Chondrocyte (in vitro differentiated cells): ENCODE measurements around the gene ATP11A. TPM values are rescaled to one million over a fixed set of nuclear protein-coding genes. Genes with fewer than 3 reads are reported as not detected.

Experiments
- DNase-seq: peaks from one replicate; pipeline ENCODE4 v3.0.0; 2021; ENCODE audit warnings: mixed read lengths, low spot score
- H3K27ac Mint-ChIP-seq: one replicate; pipeline ENCODE4 v1.8.0; 2021; ENCODE audit warnings: mild to moderate bottlenecking, moderate library complexity, mixed read lengths; ENCODE audit not compliant: unreplicated experiment
- H3K27me3 Mint-ChIP-seq: 2 replicates; pipeline ENCODE4 v1.8.0; 2021; ENCODE audit warnings: low read depth, mixed read lengths
- H3K36me3 Mint-ChIP-seq: 2 replicates; pipeline ENCODE4 v1.8.0; 2021; ENCODE audit warnings: low read depth, mixed read lengths
- H3K4me1 Mint-ChIP-seq: 2 replicates; pipeline ENCODE4 v1.8.0; 2021; ENCODE audit warnings: low read depth, mild to moderate bottlenecking, mixed read lengths
- H3K4me3 Mint-ChIP-seq: one replicate; pipeline ENCODE4 v1.8.0; 2021; ENCODE audit warnings: mild to moderate bottlenecking, moderate library complexity, mixed read lengths; ENCODE audit not compliant: unreplicated experiment
- H3K9me3 Mint-ChIP-seq: 2 replicates; pipeline ENCODE4 v1.8.0; 2021; ENCODE audit warnings: low read depth, mixed read lengths
- CTCF ChIP-seq: fragments of 200-600 bp; sonication (generic); IDR thresholded peaks from 2 replicates; pipeline ENCODE4 v1.5.0; 2021; ENCODE audit warnings: antibody characterized with exemption, mild to moderate bottlenecking, moderate library complexity
- total RNA-seq: library from RNA; stranded (reverse); gene quantifications from 3 replicates; pipeline ENCODE4 v1.2.1, GENCODE V29; 2021

The ATP11A gene
- total RNA-seq, 1 donor from 2014 or later = 13.1 TPM

DNA sequence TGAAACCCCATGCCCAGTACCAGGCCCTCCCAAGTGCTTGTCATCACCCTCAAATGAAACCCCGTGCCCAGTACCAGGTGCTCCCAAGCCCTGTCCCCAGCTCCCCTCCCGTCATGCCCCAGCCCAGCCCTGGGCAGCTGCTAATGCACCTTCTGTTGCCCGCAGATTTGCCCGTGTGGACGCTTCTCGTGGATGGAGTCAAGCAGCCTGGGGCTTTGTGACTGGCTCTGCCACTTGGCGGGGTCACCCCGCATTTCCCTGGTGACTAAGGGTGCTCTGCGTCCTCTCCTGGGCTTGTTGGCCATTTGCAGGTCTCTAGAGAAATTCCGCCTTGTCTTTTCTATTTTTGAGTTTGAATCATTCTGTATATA lies 82.7 kb downstream of the ATP11A start:
- Mint-ChIP-seq H3K27ac (no peak overlapping the region), H3K4me1 (no peaks in the 10 kb centered on the region)
- DNase-seq = no peak

GRCh38 chr13:112772929-112773328 lies 83.1 kb downstream of the ATP11A start:
- Mint-ChIP-seq H3K9me3 (no peaks in the 10 kb centered on the region), H3K4me1 (no peaks in the 10 kb centered on the region), H3K27me3 (peaks cover 2% of the 10 kb centered on the region), H3K36me3 (no peaks in the 10 kb centered on the region), H3K4me3 (no peak overlapping the region), H3K27ac (no peak overlapping the region)
- no peak for TF ChIP-seq CTCF
- no peak for DNase-seq

More for the DNA sequence above, 82.7 kb downstream of the ATP11A start:
- no peaks in the 10 kb centered on the region for H3K36me3 Mint-ChIP-seq
- no peaks in the 10 kb centered on the region for H3K9me3 Mint-ChIP-seq
- no peak for TF ChIP-seq CTCF
- no peak overlapping the region for H3K4me3 Mint-ChIP-seq
- H3K27me3 Mint-ChIP-seq = peaks cover 2% of the 10 kb centered on the region

GRCh38 chr13:112773601-112774447 lies 84.0 kb downstream of the ATP11A start:
- TF ChIP-seq CTCF = no peak
- DNase-seq = no peak
- Mint-ChIP-seq H3K4me1 (no peaks in the 10 kb centered on the region), H3K9me3 (no peaks in the 10 kb centered on the region), H3K27me3 (peaks cover 2% of the 10 kb centered on the region), H3K4me3 (no peak overlapping the region), H3K36me3 (no peaks in the 10 kb centered on the region), H3K27ac (no peak overlapping the region)

- no peak for TF ChIP-seq CTCF
- no peak for DNase-seq
- Mint-ChIP-seq H3K4me3 (no peak overlapping the region), H3K27me3 (peaks cover under 1% of the 10 kb centered on the region), H3K27ac (no peak overlapping the region), H3K9me3 (no peaks in the 10 kb centered on the region), H3K36me3 (no peaks in the 10 kb centered on the region), H3K4me1 (no peaks in the 10 kb centered on the region)
These were observed 84.6 kb downstream of the ATP11A start for GRCh38 chr13:112774448-112774792.

DNA sequence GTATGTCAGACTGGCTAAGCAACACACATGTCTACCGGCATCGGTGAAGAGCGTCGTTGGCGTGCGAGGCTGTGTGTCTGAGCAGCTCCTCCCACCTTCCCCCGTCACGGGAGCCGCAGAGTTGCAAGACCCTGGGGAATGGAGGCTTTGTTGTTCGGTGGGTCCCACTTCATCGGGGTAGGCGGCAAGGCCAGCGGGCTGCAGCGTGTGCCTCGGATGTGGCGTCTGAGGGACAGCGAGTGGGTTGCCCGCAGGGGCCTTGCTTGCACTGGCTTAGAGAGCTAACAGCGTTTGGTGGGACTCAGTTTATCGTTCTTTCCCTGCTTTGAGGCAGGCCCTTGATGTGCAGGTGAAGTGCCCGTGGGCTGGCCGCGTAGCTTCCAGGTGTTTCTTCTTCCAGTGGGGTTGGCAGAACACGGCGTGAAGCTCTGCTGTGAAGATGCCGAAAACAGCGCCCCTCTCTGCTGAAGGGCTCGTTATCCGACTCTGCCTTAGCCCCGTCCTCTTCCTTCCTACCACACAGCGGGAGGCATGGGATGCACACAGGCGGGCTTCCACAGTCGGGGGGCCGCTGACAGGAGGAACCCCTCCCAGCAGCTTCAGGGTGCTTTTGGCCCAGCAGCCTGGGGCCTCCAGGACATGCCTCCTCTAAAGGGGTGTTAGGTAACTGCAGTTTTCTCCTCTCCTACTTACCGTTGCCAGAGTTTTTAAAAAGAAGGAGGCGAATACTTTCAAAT lies 85.2 kb downstream of the ATP11A start:
- Mint-ChIP-seq H3K27me3 (no peaks in the 10 kb centered on the region), H3K27ac (no peak overlapping the region), H3K4me3 (no peak overlapping the region), H3K36me3 (no peaks in the 10 kb centered on the region), H3K9me3 (no peaks in the 10 kb centered on the region), H3K4me1 (peaks cover 3% of the 10 kb centered on the region)
- TF ChIP-seq CTCF = no peak
- no peak for DNase-seq
